ENCODE measurements around the gene MYO1G.
A peak's percentile ranks its signal among the peaks of the same experiment; 100 is the strongest.

The MYO1G gene

DNA sequence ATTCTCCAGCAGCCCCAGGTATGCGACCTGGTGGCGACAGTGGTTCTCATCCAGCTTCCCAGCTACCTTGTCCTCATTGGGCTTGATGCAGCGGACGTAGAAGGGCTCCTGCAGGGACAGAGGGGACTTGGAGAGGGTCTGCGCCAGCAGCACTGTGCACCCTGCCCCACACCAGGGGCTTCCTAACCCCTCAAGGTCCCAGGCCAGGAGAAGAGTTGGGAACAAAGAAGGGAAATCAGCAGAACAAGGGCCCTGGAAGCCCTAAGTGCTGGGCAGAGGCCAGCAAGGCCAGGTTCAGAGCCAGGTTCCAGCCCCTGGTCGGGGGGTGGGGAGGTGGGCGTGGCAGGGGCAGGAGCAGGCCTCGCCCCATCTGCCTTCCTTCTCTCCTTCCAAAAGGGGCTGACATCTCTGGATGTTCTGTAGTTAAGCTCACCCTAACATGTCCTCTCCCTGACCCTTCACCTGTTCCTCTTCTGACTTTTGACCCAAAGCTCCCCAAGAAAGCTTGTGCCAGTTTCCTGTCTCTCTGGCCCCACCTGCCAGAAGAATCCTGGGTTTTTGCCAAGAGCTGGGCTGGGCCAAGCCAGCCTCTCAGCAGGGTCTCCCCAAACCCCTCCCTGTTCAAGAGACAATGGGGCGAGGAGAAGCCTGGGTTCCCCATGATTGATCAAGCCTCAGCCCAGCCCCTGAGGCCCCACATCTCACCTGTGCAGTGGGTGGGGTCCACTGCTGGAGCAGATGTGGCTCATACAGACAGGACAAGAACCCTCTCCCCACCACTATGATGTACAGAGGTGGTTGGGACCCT, 11.9 kb downstream of the MYO1G start:
- DNase-seq (ENCODE audit: low read depth), result no peak

DNA sequence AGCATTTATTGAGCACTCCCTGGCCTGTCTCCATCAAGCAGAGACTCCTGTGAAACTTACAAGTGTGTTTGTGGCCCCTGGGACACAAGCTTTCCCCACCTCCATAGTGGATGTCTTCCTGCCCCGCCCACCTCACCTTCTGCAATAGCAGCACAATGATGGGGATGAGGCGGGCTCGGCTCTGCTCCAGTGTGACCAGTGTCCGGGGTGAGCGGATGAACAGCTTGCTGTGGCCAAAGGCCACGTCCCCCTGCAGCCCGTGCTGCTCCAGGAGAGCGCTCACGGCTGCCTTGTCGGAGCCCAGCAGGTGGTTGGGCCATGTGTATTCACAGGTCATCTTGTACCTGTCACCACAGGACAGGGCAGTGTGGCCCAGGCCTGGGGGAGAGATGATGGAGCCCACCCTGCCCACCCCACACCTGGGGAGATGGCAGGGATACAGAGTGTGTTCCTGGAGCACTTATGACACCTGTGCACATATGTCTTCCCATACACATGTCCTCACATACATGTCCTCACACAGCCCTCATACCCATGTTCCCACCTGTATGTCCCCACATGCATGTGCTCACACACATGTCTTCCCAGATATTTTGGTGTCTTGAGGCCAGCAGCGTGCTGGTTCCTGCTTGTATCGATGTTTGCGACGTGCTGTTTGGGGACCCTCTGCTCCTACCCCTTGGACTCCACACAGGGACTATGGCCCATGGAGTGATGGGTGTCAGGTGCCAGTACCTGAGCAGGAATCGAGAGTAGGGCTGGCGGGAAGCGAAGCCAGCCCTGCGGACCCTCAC, 12.7 kb downstream of the MYO1G start:
- no peak for DNase-seq (ENCODE audit: low read depth)

DNA sequence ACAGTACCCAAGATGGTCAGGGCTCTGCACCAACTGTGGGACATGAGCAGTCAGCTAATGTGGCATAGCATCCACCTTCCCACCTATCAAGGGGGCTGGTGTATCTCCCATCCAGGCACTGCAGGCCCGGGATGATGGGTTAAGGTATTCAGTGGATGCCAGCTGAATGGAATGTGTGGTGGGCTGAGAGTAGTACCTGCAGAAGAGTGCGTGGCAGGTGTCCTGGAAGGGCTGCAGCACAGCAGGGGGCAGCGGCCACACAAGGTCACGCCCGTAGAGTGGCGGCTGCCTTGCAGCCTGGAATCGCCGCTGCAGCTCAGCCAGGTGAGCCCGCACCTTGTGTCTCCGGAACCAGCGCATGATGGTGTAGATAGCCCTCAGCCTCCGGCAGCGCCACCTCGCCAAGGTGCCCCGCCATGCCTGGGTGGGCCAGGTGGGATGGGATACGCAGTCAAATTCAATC, 13.3 kb downstream of the MYO1G start:
- DNase-seq (ENCODE audit: low read depth), result no peak

DNA sequence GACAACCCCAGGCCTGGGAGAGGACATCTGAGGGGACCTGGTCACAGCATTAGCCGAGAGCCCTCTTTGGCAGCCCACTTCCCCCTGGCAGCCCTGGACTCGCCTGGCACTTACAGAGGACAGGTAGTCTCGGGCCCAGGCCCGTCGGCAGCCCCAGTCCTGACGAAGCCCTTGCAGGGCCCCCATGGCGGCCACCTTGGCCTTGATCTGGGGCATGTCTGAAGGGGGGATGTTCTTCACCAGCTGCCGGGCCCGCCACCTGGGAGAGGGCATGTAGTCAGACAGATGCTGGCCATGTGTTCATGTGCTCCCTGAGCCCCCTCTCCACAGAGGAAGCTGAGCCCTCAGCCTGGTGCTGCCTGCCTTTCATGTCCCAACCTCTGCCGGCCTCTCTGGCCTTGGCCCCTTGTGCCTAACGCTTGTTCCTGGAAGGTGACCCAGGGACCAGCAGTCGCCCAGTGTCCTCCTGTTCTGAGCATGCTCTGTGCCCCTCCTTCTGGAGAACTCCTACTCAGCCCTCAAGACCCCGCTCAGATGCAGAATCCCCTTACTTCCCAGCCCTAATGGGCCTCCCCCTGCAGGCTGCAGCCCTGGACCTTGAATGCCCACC, 13.9 kb downstream of the MYO1G start:
- DNase-seq (ENCODE audit: low read depth), result no peak

DNA sequence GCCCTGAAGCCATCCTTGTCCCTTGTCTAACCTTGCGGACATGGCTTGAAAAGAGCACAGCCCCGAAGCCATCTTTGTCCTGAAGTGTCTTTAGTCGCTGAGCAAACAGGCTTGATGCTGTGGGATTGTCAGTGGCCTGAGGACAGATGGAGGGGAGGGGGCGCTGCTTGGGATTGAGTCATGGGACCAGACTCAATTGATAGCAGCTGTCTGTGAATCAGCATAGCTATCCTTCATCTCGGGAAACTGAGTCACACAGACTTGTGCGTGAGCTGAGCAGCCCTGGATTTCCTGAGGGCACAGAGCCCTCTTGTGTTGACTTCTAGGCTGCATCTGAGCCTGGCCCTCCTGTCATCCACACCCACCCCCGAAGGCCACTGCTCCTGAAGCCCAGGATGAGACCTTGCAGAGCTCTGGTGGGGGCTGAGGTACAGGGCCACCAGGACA, 14.4 kb downstream of the MYO1G start:
- no peak for DNase-seq (ENCODE audit: low read depth)

DNA sequence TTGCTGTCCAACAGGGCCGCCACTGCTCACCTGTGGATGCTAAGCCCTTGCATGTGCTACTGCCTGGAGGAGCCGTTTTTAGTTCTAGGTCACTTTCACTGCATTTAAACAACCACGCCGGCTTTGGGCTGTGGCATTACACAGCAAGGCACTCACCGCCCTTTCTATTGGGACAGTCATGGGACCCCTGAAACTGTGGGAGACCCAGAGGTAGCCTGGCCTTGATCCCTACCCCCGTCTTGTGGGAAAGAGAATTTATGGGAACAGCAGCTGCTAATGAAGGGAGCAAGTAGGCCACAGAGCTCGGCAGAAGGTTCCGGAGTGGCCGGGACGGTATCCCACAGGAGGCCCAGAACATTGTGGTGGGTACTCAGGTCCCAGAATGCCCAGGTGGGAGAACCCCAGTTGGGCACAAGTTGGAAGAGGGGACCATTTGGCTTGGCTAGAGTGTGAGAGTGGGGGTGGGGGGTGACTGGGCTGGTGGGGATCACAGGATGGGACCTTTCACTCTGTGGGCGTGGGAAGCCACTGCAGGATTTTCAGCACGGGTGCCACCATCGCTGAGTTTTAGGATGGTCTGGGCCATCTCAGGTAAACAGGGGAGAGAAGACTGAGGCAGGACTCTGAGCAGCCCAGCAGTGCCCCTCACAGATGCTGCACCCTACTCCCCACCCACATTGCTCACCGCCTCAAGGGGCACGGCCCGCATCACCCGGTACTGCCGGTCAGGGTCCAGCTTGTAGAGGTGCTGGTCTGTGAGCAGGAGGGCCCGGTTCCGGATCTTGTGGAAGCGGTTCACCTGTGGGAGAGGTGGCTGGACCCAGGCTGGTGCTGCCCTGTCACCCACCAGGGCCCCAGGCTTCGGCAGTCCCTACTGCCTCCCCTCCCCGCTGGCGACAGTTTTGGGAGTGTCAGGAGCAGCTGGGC, 15.2 kb downstream of the MYO1G start:
- no peak for DNase-seq (ENCODE audit: low read depth)

DNA sequence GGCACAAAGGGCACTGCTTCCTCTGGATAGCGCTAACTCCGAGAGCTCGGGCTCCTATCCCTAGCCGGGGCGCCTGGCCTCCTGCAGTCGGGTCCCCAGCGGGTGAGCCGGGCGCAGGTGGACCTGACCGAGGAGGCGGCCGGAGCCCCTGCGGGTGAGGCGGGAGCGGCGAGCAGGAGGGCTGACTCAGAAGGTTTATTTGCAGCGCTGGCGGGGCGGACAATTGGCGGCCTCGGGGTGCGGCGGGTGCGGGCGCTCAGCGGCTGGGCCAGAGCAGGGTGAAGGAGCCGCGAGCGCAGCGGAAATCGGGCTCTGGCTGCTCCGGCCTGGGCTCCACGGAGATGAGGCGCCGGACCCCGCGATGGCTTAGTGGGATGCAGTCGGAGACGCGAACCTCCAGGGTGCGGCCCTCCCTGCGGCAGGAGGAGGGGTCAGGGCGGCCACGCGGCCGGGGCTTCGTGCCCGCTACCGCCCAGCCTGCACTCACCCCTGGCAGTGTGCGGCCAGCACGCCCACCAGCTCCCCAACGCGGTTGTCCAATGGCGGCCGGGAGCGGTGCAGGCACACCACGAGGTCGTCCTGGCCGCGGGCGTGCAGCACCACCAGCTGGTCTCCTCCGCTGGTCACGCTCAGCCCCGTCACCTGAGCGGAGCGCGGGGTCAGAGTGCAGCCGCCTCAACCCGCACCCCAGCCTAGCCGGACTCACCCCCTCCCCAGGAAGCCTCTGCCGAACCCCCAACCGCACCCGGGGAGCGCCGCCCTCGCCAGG, 16.1 kb downstream of the MYO1G start:
- DNase-seq (ENCODE audit: low read depth), result no peak

DNA sequence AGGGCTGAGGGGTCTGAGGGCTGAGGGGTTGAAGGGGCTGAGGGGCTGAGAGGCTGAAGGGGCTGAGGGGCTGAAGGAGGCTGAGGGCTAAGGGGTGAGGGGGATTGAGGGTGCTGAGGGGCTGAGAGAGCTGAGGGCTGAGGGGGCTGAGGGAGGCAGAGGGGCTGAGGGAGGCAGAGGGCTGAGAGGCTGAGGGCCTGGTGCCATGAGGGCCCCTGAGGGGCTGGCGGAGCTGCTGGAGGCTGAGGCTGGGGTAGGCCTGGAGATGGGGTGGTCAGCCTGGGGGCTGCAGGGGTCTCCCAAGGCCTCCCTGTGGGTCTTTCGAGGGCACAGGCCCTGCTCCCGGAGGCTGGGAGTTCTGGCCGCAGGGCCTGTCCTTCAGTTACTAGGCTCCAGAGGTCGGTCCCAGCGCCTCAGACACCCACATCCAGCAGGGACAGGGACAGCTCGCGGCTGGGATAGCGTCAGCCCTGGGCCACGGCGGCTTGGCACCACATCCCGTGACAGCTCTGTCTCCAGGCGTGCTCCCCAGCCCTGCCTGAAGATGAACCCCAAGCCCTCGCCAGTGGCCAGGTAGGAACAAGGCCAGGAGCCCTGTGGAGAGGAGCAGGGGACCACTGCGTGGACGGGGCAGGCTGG, 16.9 kb downstream of the MYO1G start:
- no peak for DNase-seq (ENCODE audit: low read depth)

DNA sequence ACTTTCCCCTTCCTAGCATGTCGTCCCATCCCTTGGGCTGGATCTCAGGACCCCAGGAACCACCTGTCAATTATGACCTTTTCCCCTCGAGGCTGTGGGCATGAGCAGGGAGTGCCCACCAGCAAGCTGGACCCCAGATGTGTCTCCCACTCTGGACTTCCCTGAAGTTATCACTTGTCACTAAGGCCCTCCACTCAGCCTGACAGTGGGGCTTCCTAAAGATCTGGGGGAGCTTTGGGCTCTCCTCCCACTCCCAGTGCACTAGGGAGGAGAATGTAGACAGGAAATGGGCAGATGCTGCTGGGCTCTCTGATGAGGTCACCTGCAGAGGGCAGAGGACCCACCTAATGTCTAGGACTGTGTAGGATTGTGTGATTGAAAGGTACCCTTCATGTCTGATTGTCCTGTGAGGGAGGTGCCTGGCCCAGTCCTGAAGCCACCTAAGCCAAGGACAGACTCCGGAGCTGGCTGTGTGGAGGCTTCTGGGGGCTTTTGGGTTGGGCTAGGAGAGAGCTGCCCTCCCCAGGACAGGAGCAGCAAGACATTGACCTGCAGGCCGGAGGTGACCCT, 18.7 kb downstream of the MYO1G start:
- no peak for DNase-seq (ENCODE audit: low read depth)

DNA sequence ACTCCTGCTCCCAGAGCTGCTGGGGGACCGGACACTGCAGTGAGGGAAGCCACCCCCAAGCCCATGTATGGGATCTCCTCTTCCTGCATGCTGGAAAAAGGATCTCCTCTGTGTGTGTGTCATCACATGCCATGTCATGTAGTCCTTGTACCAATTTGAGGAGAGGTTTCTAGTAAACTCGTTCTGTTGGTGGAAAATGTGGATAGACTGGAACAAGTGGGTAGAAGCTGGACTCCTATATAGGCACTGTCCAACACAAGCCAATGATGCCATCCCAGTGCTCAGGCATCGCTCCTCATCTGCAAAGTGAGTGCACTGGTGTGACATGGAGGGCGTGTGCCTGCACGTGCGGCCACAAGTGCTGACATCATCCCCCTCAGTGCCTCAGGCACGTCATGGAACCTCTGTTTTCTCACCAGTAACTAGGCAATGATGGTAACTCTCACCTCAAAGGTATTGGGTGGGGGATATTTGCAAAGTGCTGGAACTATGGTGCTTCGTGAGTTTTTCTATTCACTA, 19.3 kb downstream of the MYO1G start:
- DNase-seq (ENCODE audit: low read depth), result no peak

DNA sequence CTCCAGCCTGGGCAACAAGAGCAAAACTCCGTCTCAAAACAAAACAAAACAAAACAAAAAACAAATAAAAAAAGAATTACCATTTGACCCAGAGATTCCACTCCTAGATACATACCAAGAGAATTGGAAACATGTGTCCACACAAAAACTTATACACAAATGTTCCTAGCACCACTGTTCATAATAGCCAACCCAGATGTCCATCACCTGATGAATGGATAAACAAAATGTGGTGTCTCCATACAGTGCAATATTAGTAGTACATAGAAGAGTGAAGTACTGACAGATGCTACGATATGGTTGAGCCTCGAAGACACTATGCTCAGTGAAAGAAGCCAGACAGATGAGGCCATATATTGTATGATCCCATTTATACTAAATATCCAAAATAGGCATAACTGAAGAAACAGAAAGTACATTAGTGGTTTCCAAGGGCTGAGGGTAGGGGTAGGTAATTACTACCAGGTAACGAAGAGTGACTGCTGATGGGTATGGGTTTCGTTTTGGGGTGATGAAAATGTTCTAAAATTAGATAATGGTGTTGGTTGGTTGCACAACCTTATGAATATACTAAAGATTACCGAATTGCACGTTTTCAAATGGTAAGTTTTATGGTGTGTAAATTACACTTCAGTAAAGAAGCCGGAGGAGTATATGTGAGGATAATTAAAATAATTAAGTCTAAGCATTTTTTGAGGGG, 20.0 kb downstream of the MYO1G start:
- peak; percentile 69 for DNase-seq (ENCODE audit: low read depth)

DNA sequence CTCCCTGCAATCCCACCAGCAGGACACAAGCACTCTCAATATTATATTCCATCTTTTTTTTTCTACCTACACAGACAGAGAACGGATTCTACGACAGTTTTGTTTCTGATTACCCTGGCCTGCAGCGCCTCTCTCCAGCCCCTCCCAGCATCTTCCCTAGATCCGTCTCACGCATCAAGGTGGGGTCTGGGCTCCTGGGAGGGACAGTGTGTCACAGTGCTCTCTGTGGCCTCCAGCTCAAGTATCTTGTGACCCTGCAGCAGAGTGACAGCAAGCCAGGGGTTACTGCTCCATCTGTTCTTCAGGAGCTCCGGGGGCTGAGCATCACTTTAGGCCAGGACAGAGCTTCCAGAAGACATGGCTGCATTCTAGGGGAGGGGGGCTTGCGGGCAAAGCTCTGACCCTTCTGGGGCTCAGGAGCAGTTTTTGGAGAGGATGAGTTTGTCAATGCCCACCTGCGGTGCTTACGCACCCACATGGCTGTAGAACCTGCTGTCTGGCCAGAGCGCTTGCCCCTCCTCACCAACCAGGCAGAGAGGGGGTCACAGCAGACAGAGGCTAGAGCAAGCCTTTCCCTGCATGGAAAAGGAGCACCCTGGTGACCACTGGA, 22.6 kb downstream of the MYO1G start:
- DNase-seq (ENCODE audit: low read depth), result no peak

DNA sequence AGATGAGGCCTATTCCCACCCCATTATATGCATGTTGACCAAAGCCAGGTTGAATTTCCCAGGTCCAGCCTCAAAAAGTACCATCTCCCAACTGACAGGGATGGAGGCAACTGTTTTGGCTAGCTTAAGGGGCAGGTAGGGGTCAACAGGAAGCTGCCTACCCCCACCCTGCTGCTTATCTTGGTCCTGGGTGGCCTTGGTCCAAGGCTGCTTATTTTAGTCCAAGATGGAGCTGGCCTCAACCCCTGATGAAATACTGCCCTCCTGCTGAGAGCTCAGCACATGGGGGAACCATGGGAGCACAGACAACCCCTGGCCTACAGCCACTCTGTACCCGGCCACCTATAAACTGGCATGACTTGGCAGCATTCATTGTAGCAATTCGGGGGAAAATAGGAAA, 23.1 kb downstream of the MYO1G start:
- no peak for DNase-seq (ENCODE audit: low read depth)

DNA sequence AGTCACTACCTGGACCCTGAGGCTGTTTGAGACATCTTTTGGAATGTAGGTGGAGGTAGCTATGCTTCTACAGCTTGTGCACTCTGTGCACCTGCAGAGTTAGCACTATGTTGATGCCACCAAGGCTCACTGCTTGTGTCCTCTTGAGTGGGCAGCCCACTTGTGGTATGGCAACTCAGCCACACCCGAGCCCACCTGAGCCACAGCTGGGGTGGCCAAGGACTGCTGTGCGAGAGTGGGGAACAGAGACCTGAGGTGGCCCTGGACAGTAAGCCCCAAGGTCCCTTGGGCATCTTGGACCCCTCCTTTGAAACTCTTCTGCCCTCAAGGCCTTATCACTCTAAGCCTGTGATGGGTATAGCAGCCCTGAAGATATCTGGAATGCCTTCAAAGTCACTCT, 25.7 kb downstream of the MYO1G start:
- DNase-seq (ENCODE audit: low read depth), result no peak

DNA sequence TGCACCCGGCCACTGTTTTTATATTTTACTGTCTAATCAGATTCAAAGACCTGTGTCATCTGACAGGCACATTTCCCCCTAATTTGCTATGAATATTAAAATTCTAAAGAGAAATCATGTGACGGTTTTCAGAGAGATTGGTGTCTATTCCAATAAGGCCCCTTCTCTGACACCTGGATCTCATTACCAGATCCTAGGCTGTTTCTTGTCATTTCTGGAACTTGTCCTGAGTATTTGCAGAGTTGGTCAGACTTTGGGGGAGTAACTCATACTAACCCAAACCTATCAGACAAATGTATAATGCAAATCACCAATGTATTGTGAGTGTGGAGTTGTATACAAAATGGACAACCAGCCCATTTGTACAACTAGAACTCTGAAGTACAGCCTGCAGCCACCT, 29.5 kb downstream of the MYO1G start:
- no peak for DNase-seq (ENCODE audit: low read depth)

DNA sequence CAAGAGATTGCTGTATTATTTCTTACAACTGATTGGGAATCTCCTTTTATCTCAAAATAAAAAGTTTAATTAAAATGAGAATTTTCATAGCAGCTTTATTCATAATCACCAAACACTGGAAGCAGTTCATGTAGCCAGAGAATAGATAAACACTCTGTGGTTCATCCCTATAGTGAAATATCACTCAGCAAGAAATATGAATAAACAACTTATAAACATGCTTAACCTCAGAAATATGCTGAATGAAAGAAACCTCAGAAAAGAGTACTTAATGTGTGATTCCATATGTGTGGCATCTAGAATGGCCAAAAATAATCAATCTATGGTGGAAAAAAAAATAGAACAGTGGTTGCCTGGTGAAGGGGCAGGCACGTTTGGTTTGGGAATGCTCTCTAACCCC, 33.3 kb downstream of the MYO1G start:
- DNase-seq (ENCODE audit: low read depth), result no peak

DNA sequence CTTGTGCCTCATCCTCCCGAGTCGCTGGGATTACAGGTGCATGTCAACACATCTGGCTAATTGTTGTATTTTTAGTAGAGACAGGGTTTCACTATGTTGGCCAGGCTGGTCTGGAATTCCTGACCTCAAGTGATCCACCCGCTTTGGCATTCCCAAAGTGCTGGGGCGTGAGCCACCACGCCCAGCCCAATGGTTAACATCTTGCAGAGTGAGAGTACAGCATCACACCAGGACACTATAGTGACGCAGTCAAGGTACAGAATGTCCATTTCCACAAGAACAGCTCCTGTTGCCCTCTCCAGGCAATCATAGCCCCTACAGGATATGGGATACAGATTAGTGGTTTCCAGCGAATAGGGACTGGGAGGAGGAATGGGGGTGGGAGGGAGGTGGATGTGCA, 34.0 kb downstream of the MYO1G start:
- no peak for DNase-seq (ENCODE audit: low read depth)

DNA sequence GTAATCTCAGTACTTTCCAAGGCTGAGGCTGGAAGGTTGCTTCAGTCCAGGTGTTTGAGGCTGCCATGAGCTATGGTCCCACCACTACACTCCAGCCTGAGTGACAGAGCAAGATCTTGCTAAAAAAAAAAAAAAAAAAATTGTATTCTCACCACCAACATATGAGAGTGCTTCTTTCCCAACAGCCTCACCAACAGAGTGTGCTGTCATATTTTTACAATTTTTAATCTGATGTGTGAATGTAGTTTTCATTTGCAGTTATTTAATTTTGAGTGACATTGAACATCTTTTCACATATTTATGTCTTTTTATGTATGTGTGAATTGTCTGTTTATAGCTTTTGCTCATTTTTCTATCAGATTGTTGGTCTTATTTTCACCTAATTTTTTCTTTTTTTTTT, 35.2 kb downstream of the MYO1G start:
- DNase-seq (ENCODE audit: low read depth), result no peak

DNA sequence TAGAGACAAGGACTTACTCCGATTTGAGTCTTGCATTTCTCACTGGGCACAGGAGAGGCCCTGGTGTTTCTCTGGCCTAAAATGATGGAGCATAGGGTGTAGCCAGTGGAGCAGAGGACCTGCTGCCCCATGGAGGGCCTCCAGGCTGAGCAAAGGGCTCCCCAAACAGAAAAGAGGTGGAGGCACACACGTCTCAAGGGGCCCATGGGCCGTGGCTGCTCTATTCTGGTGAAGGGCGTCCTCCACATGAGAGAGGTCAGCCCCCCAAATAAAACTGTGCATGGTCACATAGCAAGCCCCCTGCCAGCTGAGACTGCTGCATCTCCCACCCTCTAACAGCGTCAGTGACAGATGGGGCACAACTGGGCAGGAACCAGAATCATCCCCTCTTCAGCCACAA, 41.4 kb downstream of the MYO1G start:
- DNase-seq (ENCODE audit: low read depth), result no peak
